CD1c-positive myeloid dendritic cell (primary cell): Measurements from ENCODE around the gene THBS2.
A peak's percentile ranks its signal among the peaks of the same experiment; 100 is the strongest.
"Not testable (repeated sequence)": the region's sequence is repeated elsewhere in the genome, so short reads cannot be mapped to it uniquely, and the experiment has no call there.

ENCODE experiments used
- DNase-seq: peaks from one replicate; pipeline ENCODE4 v3.0.0-alpha.2; 2016; ENCODE audit errors: extremely low spot score

THBS2 gene

DNA sequence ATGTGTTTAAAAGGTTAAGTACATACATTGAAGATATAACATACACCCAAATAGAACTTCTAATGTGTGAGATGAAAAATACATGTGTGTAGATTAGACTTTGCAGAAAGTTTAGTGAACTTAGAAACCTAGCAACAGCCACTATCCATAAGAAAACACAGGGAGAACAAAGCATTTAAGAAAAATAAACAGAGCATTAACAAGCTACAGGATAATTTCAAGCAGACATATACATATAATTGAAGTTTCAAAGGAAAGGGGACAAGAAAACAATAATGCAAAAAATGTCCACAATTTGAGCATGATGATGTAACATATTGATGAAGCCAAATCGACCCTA is 18.2 kb upstream of the THBS2 start:
- DNase-seq: no peak

DNA sequence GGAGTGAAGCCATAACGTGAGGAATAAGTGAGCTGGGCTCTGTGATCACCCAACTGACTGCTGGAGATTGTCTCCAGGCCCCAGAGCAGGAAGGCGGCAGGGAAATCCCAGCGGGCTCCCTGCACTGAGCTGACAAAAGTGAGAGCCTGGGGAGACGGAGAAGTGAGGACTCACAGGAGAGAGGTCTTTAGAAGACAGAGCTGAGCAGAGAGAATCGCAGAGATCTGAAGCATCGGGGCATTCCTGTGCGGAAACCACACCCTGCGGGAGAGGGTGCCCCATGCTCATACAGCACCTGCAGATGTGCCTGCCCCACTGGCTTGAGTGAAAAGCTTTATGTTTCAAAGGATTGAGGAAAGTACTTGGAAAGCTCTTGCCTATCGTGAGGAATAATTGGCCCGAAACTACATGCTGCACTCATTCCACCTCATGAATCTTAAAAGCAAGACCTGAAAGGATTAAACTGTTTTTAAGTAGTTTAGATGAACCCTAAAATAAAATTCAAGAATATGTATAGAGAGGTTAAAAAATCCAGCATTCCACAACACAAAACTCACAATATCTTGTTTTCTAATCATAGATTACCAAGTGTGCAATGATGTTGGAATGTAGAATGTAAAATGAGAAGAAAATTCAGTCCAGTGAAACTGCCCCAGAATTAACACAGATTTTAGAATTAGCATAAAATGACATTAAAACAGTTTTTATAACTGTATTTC is 17.7 kb upstream of the THBS2 start:
- no peak for DNase-seq

DNA sequence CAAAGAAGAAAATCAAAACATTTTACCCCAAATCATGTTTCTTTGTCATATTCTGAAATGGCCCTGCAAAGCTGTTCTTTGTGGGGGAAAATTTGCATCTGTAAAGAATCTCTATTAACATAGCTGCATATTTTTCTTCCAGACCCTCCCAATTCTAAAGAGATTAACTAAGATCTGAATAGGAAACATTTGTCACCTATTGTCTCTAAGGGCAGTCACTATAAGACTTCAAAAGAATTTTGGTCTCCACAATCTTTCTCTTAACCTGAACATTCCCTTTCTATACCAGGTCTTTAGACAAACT is 16.4 kb upstream of the THBS2 start:
- not testable (repeated sequence) for DNase-seq

DNA sequence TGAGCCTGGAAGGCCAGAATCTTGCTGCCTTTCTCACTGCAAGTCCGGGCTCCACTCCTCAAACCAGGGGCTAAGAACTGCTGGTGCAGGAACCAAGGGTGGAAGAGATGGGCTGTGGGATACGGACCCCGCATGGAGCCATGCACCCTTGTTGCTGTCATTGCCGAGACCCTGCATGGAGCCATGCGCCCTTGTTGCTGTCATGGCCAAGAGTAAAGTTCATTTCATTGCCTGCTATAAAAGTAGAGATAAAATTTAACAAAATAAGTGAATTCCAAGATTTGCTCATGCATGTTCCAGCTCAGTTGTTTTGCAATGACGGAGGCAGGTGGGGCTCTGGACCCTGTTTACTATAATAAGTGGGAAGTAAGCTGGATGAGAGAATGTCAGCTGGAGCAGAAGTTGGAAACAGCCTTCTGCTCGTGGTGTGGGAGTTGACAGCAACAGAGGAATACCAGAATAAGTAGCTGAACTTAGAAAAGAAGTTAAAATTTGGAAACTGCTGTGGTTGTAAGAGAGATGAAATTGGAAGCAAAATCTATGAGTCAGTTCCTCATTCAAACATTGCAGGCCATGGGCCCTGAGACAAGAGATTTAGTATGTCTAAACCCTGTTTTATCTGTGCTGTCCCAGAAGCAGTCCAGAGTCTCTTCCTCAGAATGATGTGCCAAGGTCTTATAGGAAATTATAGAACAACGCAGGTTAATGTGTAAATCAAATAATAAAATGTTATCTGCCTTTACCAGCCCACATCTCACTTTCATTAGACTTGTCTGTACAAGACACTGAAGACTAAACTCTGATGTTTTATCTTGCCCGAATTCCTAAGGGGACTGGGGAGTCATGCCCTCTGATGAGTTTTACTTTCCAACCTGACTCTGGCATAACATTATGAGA is 15.8 kb upstream of the THBS2 start:
- DNase-seq: peak; percentile 27

DNA sequence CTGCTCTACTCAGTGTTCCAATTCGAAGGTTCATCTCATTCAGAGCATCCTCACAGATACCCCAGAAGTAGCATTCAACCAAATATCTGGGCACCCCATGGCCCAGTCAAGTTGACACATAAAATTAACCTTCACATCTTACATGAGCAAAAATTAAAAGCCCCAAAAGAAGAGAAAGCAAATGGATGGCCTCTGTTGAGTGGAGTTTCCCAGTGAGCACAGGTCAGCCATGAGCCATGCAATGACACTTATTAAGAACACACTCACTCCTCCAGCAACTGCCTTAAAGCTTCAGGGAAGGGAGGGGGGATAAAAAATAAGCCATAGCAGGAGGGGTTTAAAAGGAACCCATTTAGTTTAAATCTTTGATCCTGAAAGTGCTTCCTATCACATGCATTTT is 14.6 kb upstream of the THBS2 start:
- DNase-seq: no peak

DNA sequence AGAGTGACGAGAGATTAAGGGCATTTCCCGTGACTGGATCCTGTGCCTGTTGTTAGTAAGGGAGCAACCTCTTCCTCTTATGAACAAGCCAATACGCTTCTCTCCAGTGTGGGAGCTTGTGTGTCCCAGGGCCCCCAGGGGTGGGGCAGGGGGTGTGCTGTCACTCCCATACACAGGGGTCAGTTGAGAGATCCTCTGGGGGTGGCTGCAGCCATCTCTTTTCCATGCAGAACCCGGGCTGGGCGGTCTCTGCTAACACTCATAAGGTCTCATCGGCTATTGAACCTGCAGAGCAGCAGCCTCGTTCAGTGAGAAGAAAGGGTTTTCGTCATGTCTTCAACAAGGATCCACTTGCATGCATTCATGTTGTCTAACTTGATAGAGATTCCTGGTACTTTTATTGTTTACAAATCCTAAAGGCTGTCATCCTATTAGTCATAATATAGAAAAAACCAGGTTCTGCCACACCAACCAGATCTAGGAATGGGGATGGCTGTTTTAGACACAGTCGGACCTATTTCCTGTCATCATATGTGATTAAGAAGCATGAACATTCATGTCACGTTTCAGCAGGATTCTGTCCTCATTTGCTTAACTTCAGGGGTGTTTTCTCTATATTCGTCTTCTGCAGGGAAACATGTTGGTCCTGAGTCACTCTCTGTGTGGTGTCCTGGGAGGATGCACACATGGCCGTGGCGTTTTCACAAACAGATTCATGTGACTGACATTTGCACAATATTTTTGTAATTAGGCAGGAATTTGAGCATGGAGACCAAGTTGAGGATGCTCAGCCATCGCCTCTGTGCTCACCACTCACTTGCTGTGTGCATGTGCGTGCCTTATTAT is 13.3 kb upstream of the THBS2 start:
- DNase-seq: no peak

DNA sequence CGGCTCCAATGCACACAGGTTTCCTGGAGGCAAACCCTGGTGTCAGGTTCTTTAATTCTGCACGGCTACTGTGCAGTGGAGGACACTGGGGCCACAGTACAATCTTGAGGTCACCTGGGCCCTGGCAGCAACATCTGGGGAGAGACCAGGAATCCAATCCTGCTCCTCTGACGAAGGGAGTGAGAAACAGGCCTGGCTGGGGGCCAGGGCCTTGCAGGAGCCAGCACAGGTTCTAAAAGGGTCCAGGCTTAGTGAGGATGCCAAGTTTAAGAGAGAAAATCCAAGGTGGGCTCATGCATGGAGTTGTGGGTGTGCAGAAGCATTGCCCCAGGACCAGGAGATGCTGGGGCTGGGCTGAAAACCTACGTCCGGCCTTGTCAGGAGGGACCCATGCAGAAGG is 12.6 kb upstream of the THBS2 start:
- no peak for DNase-seq

DNA sequence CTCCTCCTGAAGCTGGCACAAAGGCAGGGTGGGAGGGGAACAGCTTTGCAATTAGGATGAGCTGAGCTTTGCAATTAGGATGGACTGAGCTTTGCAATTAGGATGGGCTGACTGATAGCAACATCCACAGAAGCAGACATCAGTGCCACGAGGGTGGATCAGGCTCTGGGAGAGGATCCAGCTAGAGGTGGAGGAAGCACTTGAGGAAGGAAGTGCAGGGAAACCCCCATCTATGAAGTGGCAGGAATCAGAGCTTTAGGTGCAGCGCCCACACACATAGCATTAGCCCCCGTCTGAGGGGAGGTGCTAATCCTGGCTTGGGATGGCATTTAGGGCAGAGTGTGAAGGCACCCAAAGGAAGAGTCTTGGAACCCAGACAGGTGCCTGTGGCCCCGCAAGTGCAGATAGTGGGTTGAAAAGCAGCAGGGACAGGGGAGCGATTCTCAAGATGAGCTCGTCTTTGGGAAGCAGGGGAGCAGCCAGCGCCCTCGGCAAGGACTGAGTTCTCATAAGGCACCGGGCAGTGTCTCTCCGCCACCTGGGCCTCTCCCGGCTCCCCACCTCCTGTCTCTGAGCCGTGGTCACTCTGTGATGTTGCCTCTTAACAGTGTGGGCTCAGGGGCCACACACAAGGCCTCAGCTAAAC is 12.0 kb upstream of the THBS2 start:
- no peak for DNase-seq

DNA sequence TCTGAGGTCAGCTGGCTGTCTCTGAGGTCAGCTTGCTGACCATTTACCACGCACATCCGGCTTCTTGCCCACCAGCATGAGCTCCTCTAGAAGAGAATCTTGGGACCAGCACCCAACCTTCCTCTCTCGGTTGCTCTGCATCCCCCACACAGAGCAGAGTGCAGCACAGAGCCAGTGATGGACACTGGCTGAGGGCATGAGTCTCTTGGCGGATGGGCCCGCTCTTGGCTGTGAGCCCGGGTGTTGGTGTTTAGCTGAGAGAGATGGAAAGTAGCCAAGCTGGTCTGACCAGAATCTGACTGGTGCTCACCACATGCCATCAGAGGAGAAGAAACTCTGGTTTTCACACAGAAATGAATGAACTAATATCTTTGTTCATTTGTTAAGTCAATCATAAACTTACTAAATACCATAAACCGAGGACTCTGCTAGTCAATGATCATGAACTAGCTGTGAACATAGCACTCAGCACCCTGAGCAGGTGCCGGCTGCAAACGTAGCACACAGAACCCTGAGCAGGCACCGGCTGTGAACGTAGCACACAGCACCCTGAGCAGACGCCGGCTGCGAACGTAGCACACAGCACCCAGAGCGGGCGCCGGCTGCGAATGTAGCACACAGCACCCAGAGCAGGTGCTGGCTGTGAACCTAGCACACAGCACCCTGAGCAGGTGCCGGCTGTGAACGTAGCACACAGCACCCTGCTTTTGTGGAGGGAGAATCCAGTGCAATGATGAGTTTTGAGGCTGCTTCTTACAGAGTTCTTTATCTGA is 10.4 kb upstream of the THBS2 start:
- DNase-seq: no peak

DNA sequence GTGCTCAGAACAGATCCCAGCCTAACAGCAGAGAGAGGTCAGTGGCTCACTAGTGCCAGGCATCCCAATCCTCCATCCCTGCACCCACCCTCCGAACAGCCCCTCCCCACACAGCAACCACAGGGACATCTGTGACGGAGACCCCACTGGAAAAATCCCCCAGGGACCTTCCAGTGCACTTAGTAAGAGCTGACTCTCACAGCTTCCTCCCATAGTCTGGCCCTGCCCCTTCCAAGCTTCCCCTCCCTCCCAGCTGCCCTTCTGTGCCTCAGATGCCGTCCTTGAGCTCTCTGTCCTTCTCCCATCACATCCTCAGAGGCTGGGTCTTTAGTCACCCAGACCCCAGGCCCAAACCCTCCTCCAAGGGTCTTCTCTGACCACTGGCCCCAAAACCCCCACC is 9.7 kb upstream of the THBS2 start:
- DNase-seq: no peak

DNA sequence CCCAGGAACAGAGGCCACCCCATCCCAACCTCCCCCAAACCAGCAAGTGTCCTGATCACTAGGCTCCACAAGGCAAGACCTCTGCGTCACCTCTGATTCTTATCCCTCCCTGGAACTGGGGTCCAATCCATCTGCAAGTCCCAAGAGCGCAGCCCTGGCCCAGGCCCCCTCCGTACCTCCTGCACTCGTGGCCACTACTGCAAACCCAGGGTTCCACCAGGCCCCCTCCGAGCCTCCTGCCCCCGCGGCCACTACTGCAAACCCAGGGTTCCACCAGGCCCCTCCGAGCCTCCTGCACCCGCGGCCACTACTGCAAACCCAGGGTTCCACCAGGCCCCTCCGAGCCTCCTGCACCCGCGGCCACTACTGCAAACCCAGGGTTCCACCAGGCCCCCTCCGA is 9.0 kb upstream of the THBS2 start:
- DNase-seq: not testable (repeated sequence)

DNA sequence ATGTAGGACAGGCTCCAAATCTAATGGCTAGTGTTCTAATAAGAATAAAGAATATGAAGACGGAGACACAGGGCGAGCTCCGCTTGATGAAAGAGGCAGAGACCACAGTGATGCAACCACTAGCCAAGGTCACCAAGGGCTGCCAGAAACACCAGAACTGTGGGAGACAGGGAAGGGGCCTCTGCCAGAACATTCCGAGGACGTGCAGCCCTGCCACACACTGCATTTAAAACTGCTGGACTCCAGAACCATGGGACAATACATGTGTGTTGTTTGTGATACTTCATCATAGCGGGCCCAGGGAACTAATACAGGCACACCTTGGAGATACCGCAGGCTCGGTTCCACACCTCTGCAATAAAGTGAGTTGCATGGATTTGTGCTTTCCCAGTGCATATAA is 2.9 kb upstream of the THBS2 start:
- DNase-seq: no peak

DNA sequence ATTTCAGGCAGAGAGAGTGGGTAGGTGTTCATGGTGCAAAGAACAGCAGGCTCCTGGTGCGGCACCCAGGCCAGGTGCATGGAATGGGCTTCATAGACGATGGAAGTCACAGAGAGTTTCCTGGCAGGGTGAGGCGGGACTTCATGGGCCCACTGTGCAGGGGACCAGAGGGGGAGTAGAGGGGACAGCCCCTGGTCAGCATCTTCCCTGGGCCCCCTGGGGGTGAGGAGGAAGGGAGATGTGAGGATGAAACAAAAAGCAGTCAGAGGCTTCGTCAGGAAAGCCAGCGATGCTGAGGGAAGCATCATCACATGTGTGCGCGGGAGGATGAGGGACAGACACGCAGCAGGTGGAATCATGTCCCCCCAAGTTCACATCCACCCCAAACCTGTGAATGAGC is 2.4 kb upstream of the THBS2 start:
- no peak for DNase-seq

DNA sequence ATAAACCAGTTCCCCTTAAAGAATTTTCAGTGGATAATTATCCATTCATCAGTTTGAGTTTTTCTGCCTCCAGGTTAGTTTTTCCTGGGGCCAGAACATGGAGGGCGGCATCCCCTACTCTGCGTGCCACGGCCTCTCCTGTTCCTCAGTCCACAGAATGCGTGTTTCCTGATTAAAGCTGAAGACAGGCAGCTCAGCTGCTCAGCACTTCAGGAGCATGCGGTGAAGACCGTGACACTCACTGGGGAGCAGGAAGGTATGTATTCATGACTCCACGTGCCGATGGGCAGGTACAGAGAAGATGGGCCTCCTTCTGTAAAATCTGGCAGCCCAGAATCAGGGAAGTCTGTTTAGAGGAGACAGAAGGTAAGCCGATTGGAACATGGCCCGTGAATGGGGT is 2.0 kb upstream of the THBS2 start:
- no peak for DNase-seq

DNA sequence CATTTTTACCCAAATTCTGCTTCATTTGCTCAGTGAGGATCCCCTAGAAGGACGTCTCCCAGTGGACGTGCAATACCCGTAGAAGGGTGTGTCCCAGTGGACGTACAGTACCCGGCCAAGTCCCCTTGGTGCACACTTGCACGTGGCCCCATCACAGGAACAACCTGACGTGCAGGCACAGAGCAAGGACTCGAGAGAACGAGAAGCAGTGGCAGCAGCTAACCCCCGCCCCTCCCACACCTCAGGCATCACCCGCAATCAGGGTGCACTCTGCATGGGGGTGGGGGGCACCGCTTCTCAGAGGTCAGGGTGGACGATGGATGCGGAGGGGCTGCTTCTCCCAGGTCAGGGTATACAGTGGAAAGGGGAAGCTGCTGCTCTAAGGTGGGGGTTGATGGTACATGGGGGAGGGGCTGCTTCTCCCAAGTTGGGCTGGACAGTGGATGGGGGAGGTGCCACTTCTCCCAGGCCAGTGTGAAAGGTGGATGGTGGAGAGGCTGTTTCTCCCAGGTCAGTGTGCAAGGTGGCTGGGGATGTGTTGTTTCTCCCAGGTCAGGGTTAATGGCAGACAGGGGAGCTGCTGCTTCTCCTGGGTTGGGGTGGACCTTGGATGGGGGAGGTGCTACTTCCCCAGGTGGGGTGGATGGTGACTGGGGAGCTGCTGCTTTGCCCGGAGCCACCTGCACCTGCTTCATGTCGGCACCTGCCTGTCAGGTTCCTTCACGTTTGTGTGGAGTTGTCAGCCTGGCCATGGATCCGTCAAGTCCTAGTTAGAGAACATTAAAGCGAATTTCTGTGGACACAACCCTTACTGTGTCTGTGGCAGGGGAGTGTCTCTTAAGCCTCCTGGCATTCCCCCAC is 1.0 kb upstream of the THBS2 start:
- no peak for DNase-seq

DNA sequence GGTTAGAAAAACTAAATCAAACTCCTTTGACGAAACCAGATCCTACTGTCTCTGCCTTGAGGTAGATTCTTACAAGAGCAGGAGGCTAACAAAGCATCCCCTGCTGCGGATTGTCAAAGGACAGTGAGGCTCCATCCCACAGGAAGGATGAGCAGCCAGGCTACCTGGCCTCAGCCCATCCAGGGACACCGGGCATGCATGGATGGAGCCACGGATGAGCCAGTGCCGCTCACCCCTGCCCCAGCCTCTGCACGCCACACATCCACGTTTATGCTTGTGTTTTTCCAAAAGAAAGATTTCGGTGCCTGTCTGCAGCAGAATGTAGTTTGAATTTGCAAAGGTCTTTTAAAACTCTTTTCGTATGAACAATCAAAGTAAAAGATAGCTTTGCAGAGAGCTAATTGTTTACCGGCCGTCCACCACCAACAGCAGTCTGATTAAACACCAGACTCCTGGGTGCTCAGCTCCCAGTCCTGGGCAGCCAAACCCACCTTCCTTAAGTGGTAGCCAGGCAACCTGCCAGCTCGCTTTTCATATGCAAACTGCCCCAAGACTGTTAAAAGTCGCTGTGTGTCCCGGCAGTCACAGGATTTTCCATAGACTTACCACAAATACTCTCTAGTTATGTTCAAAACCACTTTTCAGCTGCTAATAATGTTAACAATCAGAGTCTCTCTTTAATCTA is 999 bp downstream of the THBS2 start:
- no peak for DNase-seq

DNA sequence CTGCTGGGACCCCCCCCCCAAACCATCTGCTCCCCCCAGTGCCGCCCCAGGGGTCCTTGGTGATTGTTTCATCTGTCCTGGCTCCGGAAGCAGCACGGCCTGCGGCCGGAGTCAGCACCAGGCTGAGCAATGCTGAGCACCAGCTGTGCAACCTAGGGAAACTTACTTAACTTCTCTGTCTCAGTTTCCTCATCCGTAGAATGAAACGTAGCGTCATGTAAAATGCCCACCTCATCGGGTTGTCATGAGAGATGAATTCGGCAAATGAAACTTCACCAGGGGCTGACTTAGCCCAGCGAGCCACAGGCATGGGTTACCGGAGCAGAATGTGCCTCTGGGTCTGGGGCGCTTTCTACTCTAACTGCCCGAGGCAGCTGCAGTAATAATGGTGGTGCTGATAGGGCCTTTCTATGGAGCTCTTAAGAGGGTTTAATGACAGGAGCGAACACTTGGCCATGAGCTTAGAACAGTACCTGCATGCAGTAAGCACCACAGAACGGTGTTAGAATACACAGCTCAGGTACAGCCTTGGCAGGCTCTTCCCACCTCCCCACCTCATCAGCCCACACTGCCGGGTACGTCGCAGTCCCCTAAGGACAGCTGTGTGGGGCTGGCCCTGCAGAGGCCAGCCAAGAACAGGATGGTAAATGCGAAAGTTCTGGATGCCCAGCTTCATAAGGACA is 1.7 kb downstream of the THBS2 start:
- no peak for DNase-seq

DNA sequence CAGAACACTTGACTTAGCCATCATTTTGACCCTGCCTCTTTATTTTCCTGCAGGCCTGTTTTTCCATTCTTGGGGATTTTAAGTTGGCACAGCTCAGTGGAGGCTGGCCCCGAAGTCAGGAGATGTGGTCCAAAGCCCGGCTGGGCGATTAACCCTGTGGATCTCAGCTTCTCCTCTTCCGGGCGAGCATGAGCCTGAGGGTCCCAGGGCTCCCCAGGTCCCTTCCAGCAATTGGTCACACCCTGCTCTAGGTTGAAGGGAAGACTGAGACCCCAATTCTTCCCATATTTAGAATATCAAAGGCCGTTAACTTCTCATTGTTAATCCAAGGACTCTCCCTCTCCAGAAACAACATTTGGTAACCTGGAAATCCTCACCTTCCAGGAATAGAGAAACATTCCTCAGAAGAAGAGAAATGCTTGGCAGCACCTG is 2.3 kb downstream of the THBS2 start:
- no peak for DNase-seq

DNA sequence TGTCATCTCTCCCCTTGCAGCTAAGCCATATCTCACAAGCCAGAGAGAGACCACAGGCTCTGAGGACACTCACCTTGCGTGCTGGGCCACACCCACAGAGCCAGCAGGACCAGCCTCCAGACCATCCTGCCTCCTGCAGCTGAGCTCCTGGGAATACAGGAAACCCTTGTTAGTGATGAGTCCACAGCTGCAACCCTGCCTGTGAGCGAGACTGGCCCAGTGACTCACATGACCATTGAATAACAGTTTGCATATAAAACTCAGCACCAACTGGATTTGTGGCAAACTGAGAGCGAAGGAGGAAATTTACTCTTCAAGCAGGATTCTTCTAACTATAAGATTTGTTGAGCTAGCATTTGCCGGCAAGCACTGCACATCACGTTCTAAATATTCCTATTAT is 3.0 kb downstream of the THBS2 start:
- DNase-seq: no peak
